Parathyroid adenoma (tissue), 2 donors: ENCODE results near the gene BLOC1S3.

Experiments used
- H2AFZ ChIP-seq: fragments of 300-600 bp; sonication (generic); one replicate; pipeline ENCODE4 v1.7.0; 2017; ENCODE audit warnings: antibody characterized with exemption, mild to moderate bottlenecking
- H3K27ac ChIP-seq: fragments of 300-600 bp; sonication (generic); one replicate; pipeline ENCODE4 v1.7.0; 2017
- H3K27me3 ChIP-seq: fragments of 300-600 bp; sonication (generic); one replicate; pipeline ENCODE4 v1.7.0; 2017; ENCODE audit warnings: low read length; ENCODE audit not compliant: control insufficient read depth, insufficient read depth
- H3K36me3 ChIP-seq: fragments of 300-600 bp; sonication (generic); one replicate; pipeline ENCODE4 v1.7.0; 2017; ENCODE audit warnings: low read length; ENCODE audit not compliant: control insufficient read depth, insufficient read depth
- H3K4me1 ChIP-seq: fragments of 300-600 bp; sonication (generic); one replicate; pipeline ENCODE4 v1.7.0; 2017; ENCODE audit warnings: control low read depth
- H3K4me2 ChIP-seq: fragments of 300-600 bp; sonication (generic); one replicate; pipeline ENCODE4 v1.7.0; 2017; ENCODE audit warnings: low read length
- H3K4me3 ChIP-seq: fragments of 300-600 bp; sonication (generic); one replicate; pipeline ENCODE4 v1.7.0; 2017; ENCODE audit warnings: low read depth, low read length
- H3K79me2 ChIP-seq: fragments of 300-600 bp; sonication (generic); one replicate; pipeline ENCODE4 v1.7.0; 2017; ENCODE audit warnings: control low read depth
- H3K9ac ChIP-seq: fragments of 300-600 bp; sonication (generic); one replicate; pipeline ENCODE4 v1.7.0; 2017; ENCODE audit warnings: mild to moderate bottlenecking
- H3K9me3 ChIP-seq: fragments of 300-600 bp; sonication (generic); one replicate; pipeline ENCODE4 v1.7.0; 2017; ENCODE audit warnings: low read length; ENCODE audit not compliant: control insufficient read depth
- CTCF ChIP-seq: fragments of 300-600 bp; sonication (generic); IDR thresholded peaks from one replicate; pipeline ENCODE4 v1.7.0; 2017; ENCODE audit warnings: antibody characterized with exemption, mild to moderate bottlenecking
- donor health status: primary hyperparathyroidism.

Gene BLOC1S3

GRCh38 chr19:45217193-45217956, 38.8 kb downstream of the BLOC1S3 start:
- H3K9ac ChIP-seq = no peak overlapping the region
- no peaks in the 10 kb centered on the region for H3K27me3 ChIP-seq
- TF ChIP-seq CTCF = no peak

GRCh38 chr19:45217957-45218334, 39.4 kb downstream of the BLOC1S3 start:
- Histone ChIP-seq H3K9me3 (no peaks in the 10 kb centered on the region), H3K27ac (no peak overlapping the region), H3K27me3 (no peaks in the 10 kb centered on the region), H2AFZ (no peak overlapping the region), H3K4me3 (no peak overlapping the region), H3K4me2 (no peak overlapping the region), H3K36me3 (no peaks in the 10 kb centered on the region), H3K9ac (no peak overlapping the region), H3K4me1 (no peaks in the 10 kb centered on the region), H3K79me2 (no peaks in the 10 kb centered on the region)
- no peak for TF ChIP-seq CTCF

More at GRCh38 chr19:45217193-45217956, 38.8 kb downstream of the BLOC1S3 start:
- Histone ChIP-seq H3K79me2 (no peaks in the 10 kb centered on the region), H3K4me2 (peak overlapping the region; percentile 37), H3K36me3 (no peaks in the 10 kb centered on the region), H3K27ac (no peak overlapping the region), H3K4me3 (no peak overlapping the region), H3K9me3 (no peaks in the 10 kb centered on the region), H2AFZ (no peak overlapping the region), H3K4me1 (no peaks in the 10 kb centered on the region)

GRCh38 chr19:45218426-45218825, 39.8 kb downstream of the BLOC1S3 start:
- no peaks in the 10 kb centered on the region for H3K27me3 ChIP-seq
- no peak overlapping the region for H3K4me3 ChIP-seq
- no peaks in the 10 kb centered on the region for H3K36me3 ChIP-seq
- no peak for TF ChIP-seq CTCF
- no peaks in the 10 kb centered on the region for H3K9me3 ChIP-seq
- no peak overlapping the region for H3K27ac ChIP-seq
- H2AFZ ChIP-seq = no peak overlapping the region
- no peaks in the 10 kb centered on the region for H3K79me2 ChIP-seq
- no peaks in the 10 kb centered on the region for H3K4me1 ChIP-seq
- H3K9ac ChIP-seq = no peak overlapping the region
- no peak overlapping the region for H3K4me2 ChIP-seq

- TF ChIP-seq CTCF = no peak
- Histone ChIP-seq H3K79me2 (no peaks in the 10 kb centered on the region), H3K27me3 (no peaks in the 10 kb centered on the region), H3K4me2 (no peak overlapping the region), H2AFZ (no peak overlapping the region), H3K9me3 (no peaks in the 10 kb centered on the region), H3K4me1 (no peaks in the 10 kb centered on the region), H3K9ac (no peak overlapping the region), H3K4me3 (no peak overlapping the region), H3K27ac (no peak overlapping the region), H3K36me3 (no peaks in the 10 kb centered on the region)
Measured at GRCh38 chr19:45218911-45219743, 40.5 kb downstream of the BLOC1S3 start.
